ENCODE measurements around the gene CHKA. TPM values are rescaled to one million over a fixed set of nuclear protein-coding genes. Genes with fewer than 3 reads are reported as not detected.

CHKA gene
- total RNA-seq, 1 experiment from 2014 or later, result 9.8 TPM

- DNase-seq (ENCODE audit: low spot score), result no peak
Observed at GRCh38 chr11:68047437-68048290, 73.5 kb downstream of the CHKA start.

GRCh38 chr11:68044898-68045351 is 76.3 kb downstream of the CHKA start:
- no peak for DNase-seq (ENCODE audit: low spot score)

- DNase-seq (ENCODE audit: low spot score), result no peak
Observed at GRCh38 chr11:68044145-68044813, 76.9 kb downstream of the CHKA start.

GRCh38 chr11:68043349-68044144 is 77.6 kb downstream of the CHKA start:
- DNase-seq (ENCODE audit: low spot score), result no peak

- no peak for DNase-seq (ENCODE audit: low spot score)
Observed at GRCh38 chr11:68043029-68043348, 78.2 kb downstream of the CHKA start.

GRCh38 chr11:68042219-68043028 is 78.8 kb downstream of the CHKA start:
- DNase-seq (ENCODE audit: low spot score), result no peak

GRCh38 chr11:68041617-68042218 is 79.5 kb downstream of the CHKA start:
- no peak for DNase-seq (ENCODE audit: low spot score)

GRCh38 chr11:68040957-68041591 is 80.1 kb downstream of the CHKA start:
- DNase-seq (ENCODE audit: low spot score), result no peak

- DNase-seq (ENCODE audit: low spot score), result no peak
Observed at GRCh38 chr11:68040101-68040956, 80.9 kb downstream of the CHKA start.

- no peak for DNase-seq (ENCODE audit: low spot score)
Observed at GRCh38 chr11:68039526-68040086, 81.6 kb downstream of the CHKA start.

- peak; percentile 50 for DNase-seq (ENCODE audit: low spot score)
Observed at GRCh38 chr11:68038718-68039525, 82.3 kb downstream of the CHKA start, which contains the start of gene TCIRG1. TSS of gene TCIRG1 (plus strand) at chr11:68039025. CDS start at chr11:68041272, 2,247 bp downstream.

- no peak for DNase-seq (ENCODE audit: low spot score)
Observed at GRCh38 chr11:68038226-68038717, 82.9 kb downstream of the CHKA start.

GRCh38 chr11:68037411-68038225 is 83.6 kb downstream of the CHKA start:
- no peak for DNase-seq (ENCODE audit: low spot score)

GRCh38 chr11:68036717-68037239 is 84.4 kb downstream of the CHKA start:
- no peak for DNase-seq (ENCODE audit: low spot score)

GRCh38 chr11:68036141-68036716 is 85.0 kb downstream of the CHKA start:
- DNase-seq (ENCODE audit: low spot score), result no peak

GRCh38 chr11:68035266-68035876 is 85.8 kb downstream of the CHKA start:
- DNase-seq (ENCODE audit: low spot score), result no peak

Data from H4 (cell line).